HG03064 (cell line): ENCODE data around the gene ABCA8.
"Not testable (repeated sequence)": the region's sequence is repeated elsewhere in the genome, so short reads cannot be mapped to it uniquely, and the experiment has no call there.

Source experiments
- ATAC-seq: cut with Tn5 transposase; IDR thresholded peaks from one replicate; pipeline ENCODE4 v1.9.1; 2021; ENCODE audit warnings: low read depth; ENCODE audit not compliant: unreplicated experiment

The ABCA8 gene

DNA sequence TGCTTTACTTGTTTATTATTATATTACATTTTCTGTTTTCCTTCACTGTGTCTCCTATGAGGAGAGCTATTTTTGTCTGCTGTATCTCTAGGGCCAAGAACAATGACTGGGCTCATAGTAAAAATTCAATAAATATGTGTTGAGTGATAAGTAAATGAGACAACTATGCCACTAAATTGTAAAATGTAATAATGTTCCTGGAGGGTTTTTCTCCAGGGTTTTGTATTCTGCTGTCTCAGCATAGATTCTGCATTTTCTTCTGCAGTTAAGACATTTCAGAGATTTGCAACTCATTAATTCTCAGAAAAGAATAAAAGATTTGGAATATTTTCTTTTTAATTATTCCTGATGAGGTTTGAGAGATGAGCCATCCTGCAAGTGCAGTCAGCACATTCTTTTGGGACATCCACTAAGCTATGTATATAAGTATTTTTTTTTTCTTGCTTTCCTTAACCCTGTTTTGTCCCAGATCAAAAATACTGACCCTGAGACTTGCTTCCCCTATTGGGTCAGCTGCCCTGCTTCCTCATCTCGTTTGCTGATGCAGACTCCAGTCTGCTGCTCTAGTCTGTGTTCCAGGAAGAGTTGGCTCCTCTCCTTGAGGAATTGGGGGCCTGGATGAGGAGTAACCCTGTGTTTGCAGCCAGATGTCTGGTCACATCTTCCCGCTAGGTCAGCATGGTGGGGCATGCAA is 122.9 kb downstream of the ABCA8 start:
- no peak for ATAC-seq

DNA sequence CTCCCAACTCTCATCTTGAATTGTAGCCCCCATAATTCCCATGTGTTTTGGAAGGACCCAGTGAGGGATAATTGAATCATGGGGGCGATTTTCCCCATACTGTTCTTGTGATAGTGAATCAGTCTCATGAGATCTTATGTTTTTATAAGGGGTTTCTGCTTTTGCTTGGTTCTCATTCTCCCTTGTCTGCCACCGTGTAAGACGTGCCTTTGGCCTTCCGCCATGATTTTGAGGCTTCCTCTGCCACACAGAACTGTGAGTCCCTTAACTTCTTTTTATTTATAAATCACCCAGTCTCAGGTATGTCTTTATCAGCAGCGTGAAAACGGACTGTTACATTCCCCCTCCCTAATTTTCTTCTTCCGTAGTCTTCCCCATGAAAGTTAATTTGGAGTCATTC is 124.0 kb downstream of the ABCA8 start:
- no peak for ATAC-seq

DNA sequence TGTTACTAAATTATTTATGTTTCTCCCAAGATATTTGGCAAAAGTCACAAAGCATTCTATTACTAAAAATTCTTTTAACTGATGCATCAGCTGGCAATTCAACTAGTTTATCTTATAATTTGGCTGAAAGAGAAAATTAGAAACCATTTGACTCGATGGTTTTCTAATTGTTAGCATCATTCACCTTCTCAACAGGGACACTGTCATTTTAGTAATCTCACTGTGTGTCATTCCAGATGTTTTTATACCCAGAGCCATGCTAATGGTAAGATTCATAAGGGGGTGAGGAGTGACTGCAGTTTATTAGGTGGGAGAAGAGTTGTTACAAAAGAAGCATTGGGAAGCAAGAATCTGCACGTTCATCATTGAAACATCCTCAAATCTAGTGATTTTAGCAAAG is 124.9 kb downstream of the ABCA8 start:
- no peak for ATAC-seq

DNA sequence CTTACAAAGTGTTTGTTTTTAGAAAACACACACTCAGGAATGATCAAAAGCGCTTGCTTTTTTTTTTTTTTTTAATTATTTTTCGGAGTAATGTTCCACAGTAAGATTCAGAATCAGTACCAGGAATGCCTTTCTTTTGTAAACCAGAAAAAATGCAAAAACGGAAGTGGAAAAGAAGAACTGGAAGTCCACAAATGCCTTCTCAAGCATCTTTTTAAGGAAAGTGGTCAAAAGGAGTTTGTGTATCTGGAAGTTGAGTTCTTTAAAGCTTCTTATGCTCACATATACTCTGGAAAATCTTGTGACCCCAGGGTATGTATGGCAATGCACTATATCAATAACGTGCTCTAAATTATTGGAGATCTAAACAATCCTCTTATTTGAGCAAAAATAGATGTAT is 126.0 kb downstream of the ABCA8 start:
- ATAC-seq: no peak

GRCh38 chr17:68824707-68825106 is 130.5 kb downstream of the ABCA8 start:
- no peak for ATAC-seq

GRCh38 chr17:68824185-68824584 is 131.0 kb downstream of the ABCA8 start:
- not testable (repeated sequence) for ATAC-seq

DNA sequence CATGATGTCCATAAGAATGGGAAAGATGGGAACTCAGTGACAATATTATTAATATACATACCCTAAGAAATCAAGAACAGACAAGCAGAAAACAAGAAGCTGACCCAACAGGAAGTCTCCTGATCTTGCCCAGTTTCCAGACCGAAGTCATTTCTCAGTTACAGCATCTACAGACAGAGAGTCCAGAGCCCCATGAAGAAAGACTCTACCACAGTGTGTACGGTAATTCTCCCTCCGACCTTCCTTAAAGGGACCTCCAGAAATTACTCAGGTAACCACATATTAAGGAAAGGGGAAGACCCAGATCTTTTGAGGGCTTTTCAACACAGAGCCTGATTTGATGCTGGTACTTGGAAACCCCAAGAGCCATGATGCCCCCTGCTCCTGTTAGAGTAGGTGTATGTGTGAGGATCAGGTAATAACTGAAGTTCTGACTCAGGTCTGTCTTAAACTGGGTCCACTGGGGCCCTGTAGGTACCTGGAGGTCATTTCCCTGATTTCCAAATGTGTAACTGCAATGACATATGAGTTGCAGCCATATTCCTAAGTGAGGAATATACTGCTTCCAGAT is 132.4 kb downstream of the ABCA8 start:
- no peak for ATAC-seq

DNA sequence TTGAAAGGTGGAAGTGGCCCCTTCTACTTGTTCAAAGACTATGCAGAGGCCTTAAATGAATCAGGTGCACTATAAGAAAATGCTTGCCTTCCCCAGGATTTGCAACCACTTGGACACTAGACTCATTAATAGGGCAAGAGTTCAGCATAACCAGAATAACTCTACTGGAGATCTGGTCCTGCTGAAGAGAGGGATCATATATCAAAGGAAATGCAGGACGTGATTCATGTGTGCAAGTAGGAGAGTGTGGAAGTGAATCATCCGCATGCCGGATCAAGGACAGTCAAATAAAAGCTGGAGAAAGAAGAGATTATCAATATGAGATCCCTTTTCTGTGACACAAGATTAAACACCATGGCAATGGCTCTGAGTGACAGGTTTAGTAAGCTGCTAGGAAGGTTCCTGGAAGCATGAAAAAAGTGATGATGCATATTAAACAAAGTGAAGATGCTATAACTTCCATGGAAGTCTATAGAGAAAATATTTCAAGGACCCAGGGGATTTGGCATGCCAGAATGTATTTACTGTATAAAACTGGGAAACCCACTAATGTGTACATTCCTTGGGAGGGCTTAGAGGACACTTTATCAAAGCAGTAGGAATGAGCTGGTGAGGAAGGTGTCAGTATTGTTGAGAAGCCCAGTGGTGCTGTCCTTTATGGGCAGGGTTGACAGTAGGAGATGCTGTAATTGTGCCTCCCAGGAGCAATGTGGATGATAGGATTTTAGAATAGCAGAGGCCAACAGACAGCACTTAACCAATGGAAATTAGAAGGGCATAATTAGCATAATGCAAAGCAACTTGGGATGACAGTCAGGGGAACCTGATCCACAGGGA is 133.1 kb downstream of the ABCA8 start:
- ATAC-seq: no peak

DNA sequence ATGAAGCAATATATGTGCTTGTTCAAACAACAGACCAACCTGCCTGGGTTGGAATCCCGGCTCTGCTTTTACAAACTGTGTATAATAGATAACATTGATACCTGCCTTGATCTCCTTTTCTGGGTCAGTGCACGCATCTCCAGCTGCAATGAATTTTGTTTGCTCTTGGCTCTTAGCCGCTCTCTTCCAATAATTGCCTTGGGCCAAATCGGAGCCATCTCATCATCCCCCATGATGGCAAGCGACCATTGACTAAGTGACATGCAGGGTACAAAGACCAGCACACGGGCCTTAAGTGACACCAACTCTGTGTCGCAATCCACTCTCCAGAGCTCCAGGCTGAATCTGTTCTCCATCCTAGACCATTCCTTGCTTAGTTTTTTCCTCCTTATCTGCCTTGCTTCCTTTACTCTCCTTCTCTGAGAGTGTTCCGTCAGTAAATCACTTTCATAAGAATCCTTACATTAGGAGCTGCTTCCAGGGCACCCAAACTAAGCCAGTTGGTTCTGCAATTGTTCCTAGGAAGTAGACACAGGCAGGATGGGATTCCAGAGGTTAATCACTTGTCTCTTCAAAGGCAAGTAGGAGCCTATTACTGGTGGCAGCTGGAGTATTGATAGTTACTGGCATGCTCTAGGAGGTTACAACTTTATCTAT is 134.2 kb downstream of the ABCA8 start:
- ATAC-seq: no peak

DNA sequence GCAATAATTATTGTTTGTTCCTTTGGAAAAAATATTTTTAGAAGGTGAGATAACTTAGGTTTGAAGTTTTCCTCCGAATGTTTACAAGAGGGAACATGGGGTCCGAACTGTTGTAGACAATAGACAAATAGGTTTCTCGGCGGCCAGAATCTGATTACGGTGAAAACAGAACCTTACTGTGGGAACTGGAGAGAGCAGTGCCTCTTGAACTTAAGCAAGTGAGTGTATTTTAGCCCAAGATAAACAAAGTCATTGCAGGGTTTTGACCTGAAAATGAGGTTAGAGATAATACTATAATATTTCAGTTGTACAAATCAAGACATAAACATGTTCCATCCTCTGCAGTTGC is 134.7 kb downstream of the ABCA8 start:
- ATAC-seq: no peak

- ATAC-seq: no peak
These were observed 135.7 kb downstream of the ABCA8 start for GRCh38 chr17:68819465-68819864.
